Measurements from ENCODE around the gene SCN2A.
A peak's percentile ranks its signal among the peaks of the same experiment; 100 is the strongest.
"Not testable (repeated sequence)": the region's sequence is repeated elsewhere in the genome, so short reads cannot be mapped to it uniquely, and the experiment has no call there.

The SCN2A gene

GRCh38 chr2:165376571-165376975, 137.4 kb downstream of the SCN2A start:
- Histone ChIP-seq H3K27ac (ENCODE audit: low read depth, low read length) (no peak overlapping the region), H3K4me1 (ENCODE audit: control insufficient read depth, insufficient read depth, low read length) (peaks cover 28% of the 10 kb centered on the region)

GRCh38 chr2:165382362-165382761, 143.1 kb downstream of the SCN2A start:
- Histone ChIP-seq H3K36me3 (ENCODE audit: control insufficient read depth, insufficient read depth, low read length) (no peaks in the 10 kb centered on the region), H3K9me3 (ENCODE audit: control insufficient read depth, insufficient read depth, low read length) (no peaks in the 10 kb centered on the region), H3K4me1 (ENCODE audit: control insufficient read depth, insufficient read depth, low read length) (peaks cover 4% of the 10 kb centered on the region; the same call in 1 of the 2 replicates), H3K27me3 (ENCODE audit: control insufficient read depth, insufficient read depth, low read length) (no peaks in the 10 kb centered on the region), H3K4me3 (ENCODE audit: low read depth, low read length) (no peak overlapping the region), H3K27ac (ENCODE audit: low read depth, low read length) (no peak overlapping the region), H3K9ac (ENCODE audit: low read depth, low read length) (no peak overlapping the region)

More at GRCh38 chr2:165376571-165376975, 137.4 kb downstream of the SCN2A start:
- Histone ChIP-seq H3K9ac (ENCODE audit: low read depth, low read length) (no peak overlapping the region), H3K36me3 (ENCODE audit: control insufficient read depth, insufficient read depth, low read length) (no peaks in the 10 kb centered on the region), H3K9me3 (ENCODE audit: control insufficient read depth, insufficient read depth, low read length) (no peaks in the 10 kb centered on the region), H3K4me3 (ENCODE audit: low read depth, low read length) (no peak overlapping the region), H3K27me3 (ENCODE audit: control insufficient read depth, insufficient read depth, low read length) (no peaks in the 10 kb centered on the region)

- Histone ChIP-seq H3K27me3 (ENCODE audit: control insufficient read depth, insufficient read depth, low read length) (no peaks in the 10 kb centered on the region), H3K36me3 (ENCODE audit: control insufficient read depth, insufficient read depth, low read length) (no peaks in the 10 kb centered on the region), H3K4me1 (ENCODE audit: control insufficient read depth, insufficient read depth, low read length) (peaks cover 11% of the 10 kb centered on the region; the same call in 1 of the 2 replicates), H3K9ac (ENCODE audit: low read depth, low read length) (no peak overlapping the region), H3K9me3 (ENCODE audit: control insufficient read depth, insufficient read depth, low read length) (no peaks in the 10 kb centered on the region), H3K27ac (ENCODE audit: low read depth, low read length) (no peak overlapping the region), H3K4me3 (ENCODE audit: low read depth, low read length) (no peak overlapping the region)
Measured at GRCh38 chr2:165390875-165391274, 151.7 kb downstream of the SCN2A start.

GRCh38 chr2:165391791-165392190, 152.6 kb downstream of the SCN2A start:
- Histone ChIP-seq H3K9ac (ENCODE audit: low read depth, low read length) (no peak overlapping the region), H3K27me3 (ENCODE audit: control insufficient read depth, insufficient read depth, low read length) (no peaks in the 10 kb centered on the region), H3K27ac (ENCODE audit: low read depth, low read length) (no peak overlapping the region), H3K9me3 (ENCODE audit: control insufficient read depth, insufficient read depth, low read length) (no peaks in the 10 kb centered on the region), H3K4me3 (ENCODE audit: low read depth, low read length) (no peak overlapping the region), H3K4me1 (ENCODE audit: control insufficient read depth, insufficient read depth, low read length) (peaks cover 11% of the 10 kb centered on the region; the same call in 1 of the 2 replicates), H3K36me3 (ENCODE audit: control insufficient read depth, insufficient read depth, low read length) (no peaks in the 10 kb centered on the region)

- not testable (repeated sequence) for H3K27me3 ChIP-seq (ENCODE audit: control insufficient read depth, insufficient read depth, low read length); H3K4me3 ChIP-seq (ENCODE audit: low read depth, low read length); H3K27ac ChIP-seq (ENCODE audit: low read depth, low read length); H3K9ac ChIP-seq (ENCODE audit: low read depth, low read length); H3K9me3 ChIP-seq (ENCODE audit: control insufficient read depth, insufficient read depth, low read length); H3K36me3 ChIP-seq (ENCODE audit: control insufficient read depth, insufficient read depth, low read length); H3K4me1 ChIP-seq (ENCODE audit: control insufficient read depth, insufficient read depth, low read length)
Measured at GRCh38 chr2:165398603-165399002, 159.4 kb downstream of the SCN2A start.

GRCh38 chr2:165401285-165401852, 162.2 kb downstream of the SCN2A start:
- Histone ChIP-seq H3K9ac (ENCODE audit: low read depth, low read length) (no peak overlapping the region), H3K4me1 (ENCODE audit: control insufficient read depth, insufficient read depth, low read length) (peaks cover 21% of the 10 kb centered on the region)

GRCh38 chr2:165402162-165402561, 162.9 kb downstream of the SCN2A start:
- Histone ChIP-seq H3K9me3 (ENCODE audit: control insufficient read depth, insufficient read depth, low read length) (no peaks in the 10 kb centered on the region), H3K4me3 (ENCODE audit: low read depth, low read length) (no peak overlapping the region), H3K4me1 (ENCODE audit: control insufficient read depth, insufficient read depth, low read length) (peaks cover 25% of the 10 kb centered on the region), H3K36me3 (ENCODE audit: control insufficient read depth, insufficient read depth, low read length) (no peaks in the 10 kb centered on the region), H3K9ac (ENCODE audit: low read depth, low read length) (no peak overlapping the region), H3K27ac (ENCODE audit: low read depth, low read length) (no peak overlapping the region), H3K27me3 (ENCODE audit: control insufficient read depth, insufficient read depth, low read length) (no peaks in the 10 kb centered on the region)

More at GRCh38 chr2:165401285-165401852, 162.2 kb downstream of the SCN2A start:
- Histone ChIP-seq H3K27me3 (ENCODE audit: control insufficient read depth, insufficient read depth, low read length) (no peaks in the 10 kb centered on the region), H3K4me3 (ENCODE audit: low read depth, low read length) (no peak overlapping the region), H3K36me3 (ENCODE audit: control insufficient read depth, insufficient read depth, low read length) (no peaks in the 10 kb centered on the region), H3K27ac (ENCODE audit: low read depth, low read length) (no peak overlapping the region), H3K9me3 (ENCODE audit: control insufficient read depth, insufficient read depth, low read length) (no peaks in the 10 kb centered on the region)

- 0 out of 2 replicates have a peak overlapping the region, but pooled peaks have one; percentile 9 for H3K9ac ChIP-seq (ENCODE audit: low read depth, low read length)
- H3K27ac ChIP-seq (ENCODE audit: low read depth, low read length), result peak overlapping the region; percentile 86
Measured at GRCh38 chr2:165406173-165406572, 167.0 kb downstream of the SCN2A start.

GRCh38 chr2:165407466-165407865, 168.3 kb downstream of the SCN2A start:
- Histone ChIP-seq H3K27me3 (ENCODE audit: control insufficient read depth, insufficient read depth, low read length) (no peaks in the 10 kb centered on the region), H3K9me3 (ENCODE audit: control insufficient read depth, insufficient read depth, low read length) (no peaks in the 10 kb centered on the region), H3K27ac (ENCODE audit: low read depth, low read length) (no peak overlapping the region), H3K36me3 (ENCODE audit: control insufficient read depth, insufficient read depth, low read length) (no peaks in the 10 kb centered on the region), H3K4me1 (ENCODE audit: control insufficient read depth, insufficient read depth, low read length) (peaks cover 21% of the 10 kb centered on the region), H3K9ac (ENCODE audit: low read depth, low read length) (no peak overlapping the region), H3K4me3 (ENCODE audit: low read depth, low read length) (no peak overlapping the region)

More at GRCh38 chr2:165406173-165406572, 167.0 kb downstream of the SCN2A start:
- Histone ChIP-seq H3K4me1 (ENCODE audit: control insufficient read depth, insufficient read depth, low read length) (peaks cover 25% of the 10 kb centered on the region), H3K27me3 (ENCODE audit: control insufficient read depth, insufficient read depth, low read length) (no peaks in the 10 kb centered on the region), H3K9me3 (ENCODE audit: control insufficient read depth, insufficient read depth, low read length) (no peaks in the 10 kb centered on the region), H3K4me3 (ENCODE audit: low read depth, low read length) (peak overlapping the region; percentile 11; the same call in 1 of the 2 replicates), H3K36me3 (ENCODE audit: control insufficient read depth, insufficient read depth, low read length) (no peaks in the 10 kb centered on the region)

GRCh38 chr2:165408186-165408585, 169.0 kb downstream of the SCN2A start:
- no peaks in the 10 kb centered on the region for H3K27me3 ChIP-seq (ENCODE audit: control insufficient read depth, insufficient read depth, low read length)
- no peaks in the 10 kb centered on the region for H3K9me3 ChIP-seq (ENCODE audit: control insufficient read depth, insufficient read depth, low read length)
- H3K4me3 ChIP-seq (ENCODE audit: low read depth, low read length), result no peak overlapping the region
- no peak overlapping the region for H3K27ac ChIP-seq (ENCODE audit: low read depth, low read length)
- H3K36me3 ChIP-seq (ENCODE audit: control insufficient read depth, insufficient read depth, low read length), result no peaks in the 10 kb centered on the region
- H3K9ac ChIP-seq (ENCODE audit: low read depth, low read length), result no peak overlapping the region
- peaks cover 21% of the 10 kb centered on the region for H3K4me1 ChIP-seq (ENCODE audit: control insufficient read depth, insufficient read depth, low read length)

GRCh38 chr2:165410276-165410675, 171.1 kb downstream of the SCN2A start:
- Histone ChIP-seq H3K36me3 (ENCODE audit: control insufficient read depth, insufficient read depth, low read length) (no peaks in the 10 kb centered on the region), H3K27me3 (ENCODE audit: control insufficient read depth, insufficient read depth, low read length) (no peaks in the 10 kb centered on the region), H3K4me3 (ENCODE audit: low read depth, low read length) (no peak overlapping the region), H3K27ac (ENCODE audit: low read depth, low read length) (no peak overlapping the region), H3K9me3 (ENCODE audit: control insufficient read depth, insufficient read depth, low read length) (no peaks in the 10 kb centered on the region), H3K4me1 (ENCODE audit: control insufficient read depth, insufficient read depth, low read length) (peaks cover 15% of the 10 kb centered on the region), H3K9ac (ENCODE audit: low read depth, low read length) (no peak overlapping the region)
